RWPE1 (cell line): ENCODE data around the gene SDHAF2.
A peak's percentile ranks its signal among the peaks of the same experiment; 100 is the strongest.
"Not testable (repeated sequence)": the region's sequence is repeated elsewhere in the genome, so short reads cannot be mapped to it uniquely, and the experiment has no call there.

Experiments
- CTCF ChIA-PET: fragments of 350-600 bp; sonication (Branson Sonifier 250); formaldehyde crosslinking; extraction: SDS; loops from one replicate; lab custom pipeline; 2021; lab: Yijun Ruan, JAX
- POLR2A ChIA-PET: fragments of 400-600 bp; formaldehyde crosslinking; extraction: SDS; loops from one replicate; lab custom pipeline; 2020; ENCODE audit warnings: antibody characterized with exemption; ENCODE audit not compliant: low non-redundant PET; lab: Yijun Ruan, JAX
- DNase-seq: peaks from one replicate; pipeline ENCODE4 v3.0.0; 2012; ENCODE audit warnings: low spot score
- H3K27ac ChIP-seq: fragments of 450-650 bp; 2 replicates; pipeline ENCODE4 v1.5.1; 2017
- TF ChIP-seq, protein P1 (sequence below): fragments of 450-650 bp; conservative IDR thresholded peaks from 2 replicates; pipeline ENCODE4 v1.5.1; 2017; ENCODE audit warnings: low read depth, mild to moderate bottlenecking

Gene SDHAF2

DNA sequence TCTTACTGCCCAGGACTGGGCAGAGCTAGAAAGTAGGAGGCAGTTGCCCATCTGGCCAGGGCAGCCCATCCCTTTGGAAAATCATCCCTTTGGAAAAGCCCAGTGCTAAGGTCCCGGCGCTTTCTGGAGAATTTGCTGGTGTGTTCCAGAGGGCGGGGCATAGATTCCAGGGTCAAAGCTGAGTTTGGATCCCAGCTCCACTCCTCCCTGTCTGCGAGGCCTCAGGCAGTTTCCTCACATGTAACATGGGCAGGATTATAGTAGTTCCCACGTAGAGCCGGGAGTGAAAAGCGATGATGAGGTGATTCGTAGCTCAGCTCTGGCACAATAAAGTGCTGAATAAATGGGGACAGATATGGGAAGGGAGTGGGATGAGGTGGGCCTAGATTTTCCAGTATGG lies 47.2 kb downstream of the SDHAF2 start:
- POLR2A ChIA-PET = no interaction called here
- CTCF ChIA-PET = interaction anchor here (0.5 to 4.8 kb wide), 20 partner anchors 11 to 256 kb away, joined by 3 to 42 read pairs (median 4); partner anchors contain the start of genes LRRC10B and SYT7
- DNase-seq = no peak
- no peak overlapping the region for H3K27ac ChIP-seq
- TF ChIP-seq, protein P1, sequence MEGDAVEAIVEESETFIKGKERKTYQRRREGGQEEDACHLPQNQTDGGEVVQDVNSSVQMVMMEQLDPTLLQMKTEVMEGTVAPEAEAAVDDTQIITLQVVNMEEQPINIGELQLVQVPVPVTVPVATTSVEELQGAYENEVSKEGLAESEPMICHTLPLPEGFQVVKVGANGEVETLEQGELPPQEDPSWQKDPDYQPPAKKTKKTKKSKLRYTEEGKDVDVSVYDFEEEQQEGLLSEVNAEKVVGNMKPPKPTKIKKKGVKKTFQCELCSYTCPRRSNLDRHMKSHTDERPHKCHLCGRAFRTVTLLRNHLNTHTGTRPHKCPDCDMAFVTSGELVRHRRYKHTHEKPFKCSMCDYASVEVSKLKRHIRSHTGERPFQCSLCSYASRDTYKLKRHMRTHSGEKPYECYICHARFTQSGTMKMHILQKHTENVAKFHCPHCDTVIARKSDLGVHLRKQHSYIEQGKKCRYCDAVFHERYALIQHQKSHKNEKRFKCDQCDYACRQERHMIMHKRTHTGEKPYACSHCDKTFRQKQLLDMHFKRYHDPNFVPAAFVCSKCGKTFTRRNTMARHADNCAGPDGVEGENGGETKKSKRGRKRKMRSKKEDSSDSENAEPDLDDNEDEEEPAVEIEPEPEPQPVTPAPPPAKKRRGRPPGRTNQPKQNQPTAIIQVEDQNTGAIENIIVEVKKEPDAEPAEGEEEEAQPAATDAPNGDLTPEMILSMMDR = no peak

DNA sequence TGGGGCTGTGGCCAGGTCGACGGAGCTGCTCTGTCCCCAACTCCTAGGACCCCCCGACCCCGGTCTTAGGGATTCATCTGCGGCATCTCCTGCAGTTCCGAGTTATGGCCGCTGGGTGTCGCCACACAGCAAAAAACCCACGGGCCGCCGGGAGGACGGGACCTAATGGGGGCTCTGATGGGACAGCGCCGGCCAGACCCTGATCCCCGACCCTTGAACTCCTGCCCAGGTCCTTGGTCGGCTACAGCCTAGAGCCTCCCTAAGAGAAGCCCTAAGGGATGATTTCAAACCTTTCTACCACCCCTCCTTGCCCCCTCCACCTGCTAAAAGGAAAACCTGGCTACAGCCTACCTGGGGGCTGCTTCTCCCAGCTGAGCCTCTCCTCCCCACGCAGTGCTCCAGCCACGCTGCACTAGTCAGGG lies 47.8 kb downstream of the SDHAF2 start:
- POLR2A ChIA-PET = no interaction called here
- no peak overlapping the region for H3K27ac ChIP-seq
- peak; percentile 53 for DNase-seq
- CTCF ChIA-PET = interaction anchor here (0.5 to 4.8 kb wide), 23 partner anchors 8 to 254 kb away, joined by 3 to 42 read pairs (median 4); partner anchors contain the start of genes LRRC10B and SYT7
- TF ChIP-seq, protein P1 = peak; percentile 91

- DNase-seq, POLR2A ChIA-PET, H3K27ac ChIP-seq: not testable (repeated sequence)
- CTCF ChIA-PET = interaction anchor here (1.6 to 2.2 kb wide), 3 partner anchors 10 to 159 kb away, joined by 4 to 12 read pairs (median 7); no protein-coding TSS in a partner anchor
Observed at GRCh38 chr11:61479360-61480058, 49.6 kb downstream of the SDHAF2 start.

- H3K27ac ChIP-seq = no peak overlapping the region
- ChIA-PET CTCF (interaction anchor here (0.5 kb wide), 1 partner anchor 16 kb away, joined by 3 read pairs; no protein-coding TSS in a partner anchor), POLR2A (no interaction called here)
- no peak for DNase-seq
- TF ChIP-seq, protein P1 = no peak
Observed at GRCh38 chr11:61480261-61480993, 50.5 kb downstream of the SDHAF2 start.

GRCh38 chr11:61480994-61481335 lies 51.0 kb downstream of the SDHAF2 start:
- ChIA-PET POLR2A (no interaction called here), CTCF (no interaction called here)
- TF ChIP-seq, protein P1 = no peak
- DNase-seq = no peak
- no peak overlapping the region for H3K27ac ChIP-seq

GRCh38 chr11:61481806-61482205 lies 51.9 kb downstream of the SDHAF2 start:
- ChIA-PET CTCF (interaction anchor here (0.6 to 1.6 kb wide), 7 partner anchors 33 to 153 kb away, joined by 3 to 10 read pairs (median 4); no protein-coding TSS in a partner anchor), POLR2A (no interaction called here)
- TF ChIP-seq, protein P1 = no peak
- no peak overlapping the region for H3K27ac ChIP-seq
- DNase-seq = no peak
